ELR (cell line): Measurements from ENCODE around the gene NDE1.
A peak's percentile ranks its signal among the peaks of the same experiment; 100 is the strongest.

Experiments
- DNase-seq: peaks from one replicate; pipeline ENCODE4 v3.0.0-alpha.2; 2015; ENCODE audit warnings: low read depth

The NDE1 gene

DNA sequence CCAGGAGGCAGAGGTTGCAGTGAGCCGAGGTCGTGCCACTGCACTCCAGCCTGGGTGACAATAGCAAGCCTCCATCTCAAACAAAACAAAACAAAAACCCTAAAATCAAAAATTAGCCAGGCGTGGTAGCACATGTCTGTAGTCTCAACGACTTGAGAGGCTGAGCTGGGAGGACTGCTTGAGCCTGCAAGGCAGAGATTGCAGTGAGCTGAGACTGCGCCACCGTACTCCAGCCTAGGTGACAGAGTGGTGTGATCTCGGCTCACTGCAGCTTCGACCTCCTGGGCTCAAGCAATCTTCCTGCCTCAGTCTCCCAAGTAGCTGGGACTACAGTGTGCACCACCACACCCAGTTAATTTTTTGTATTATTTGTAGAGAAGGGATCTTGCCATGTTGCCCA, 119.2 kb downstream of the NDE1 start:
- no peak for DNase-seq

DNA sequence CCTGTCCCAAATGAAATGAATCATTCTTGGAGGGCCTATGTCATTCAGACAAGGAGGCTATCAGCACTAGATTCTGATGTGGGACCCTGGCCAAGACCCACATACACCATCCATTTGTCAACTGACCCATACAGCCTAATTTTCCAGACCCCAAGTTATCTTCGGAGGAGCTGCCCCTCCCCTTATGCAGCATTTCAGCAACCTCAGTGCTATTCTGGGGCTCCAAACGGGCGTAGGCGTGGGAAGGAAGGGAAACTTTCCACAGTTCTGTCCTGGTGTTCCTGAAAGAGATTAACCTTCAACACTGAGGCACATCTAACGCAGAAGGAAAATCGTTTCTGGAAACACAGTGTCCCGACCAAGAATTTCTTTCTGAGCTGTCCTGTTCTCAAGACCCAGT, 120.1 kb downstream of the NDE1 start:
- DNase-seq, result no peak

DNA sequence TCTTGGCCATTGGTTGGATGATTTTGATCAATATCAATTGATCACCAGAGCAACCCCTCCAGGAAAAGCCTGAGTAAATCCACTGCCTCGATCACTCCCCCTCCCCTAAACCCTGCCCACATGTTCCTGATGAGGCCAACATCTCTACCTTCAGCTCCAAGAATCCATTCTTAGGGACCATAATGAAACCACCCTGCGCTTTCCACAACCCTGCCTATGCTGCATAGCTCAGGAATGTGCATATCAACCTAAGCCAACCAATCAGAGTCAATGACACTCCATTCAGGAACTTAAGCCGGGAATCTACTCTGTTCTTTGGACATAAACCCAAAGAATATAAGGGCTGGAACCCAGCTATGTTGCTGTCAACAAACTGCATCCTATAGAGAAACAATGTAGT, 120.5 kb downstream of the NDE1 start:
- peak; percentile 32 for DNase-seq

DNA sequence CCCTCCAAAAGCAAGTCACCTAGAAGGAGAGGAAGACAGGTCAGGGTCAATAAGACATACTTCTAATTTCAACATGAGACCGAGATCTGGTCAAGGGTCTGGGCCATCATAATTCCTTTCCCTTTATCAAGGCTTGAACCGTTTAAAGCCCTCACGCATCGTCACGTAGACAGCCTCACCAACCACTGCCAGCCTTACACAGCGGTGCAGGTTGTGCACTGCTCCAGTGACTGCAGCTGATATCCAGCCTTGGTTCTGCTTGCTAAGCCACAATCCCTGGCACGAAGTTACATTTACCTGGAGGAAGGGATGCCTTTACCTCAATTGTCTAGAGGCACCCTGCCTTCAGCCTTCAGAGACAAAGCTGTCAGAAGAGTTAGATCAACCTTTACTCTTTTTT, 121.6 kb downstream of the NDE1 start:
- DNase-seq, result no peak

DNA sequence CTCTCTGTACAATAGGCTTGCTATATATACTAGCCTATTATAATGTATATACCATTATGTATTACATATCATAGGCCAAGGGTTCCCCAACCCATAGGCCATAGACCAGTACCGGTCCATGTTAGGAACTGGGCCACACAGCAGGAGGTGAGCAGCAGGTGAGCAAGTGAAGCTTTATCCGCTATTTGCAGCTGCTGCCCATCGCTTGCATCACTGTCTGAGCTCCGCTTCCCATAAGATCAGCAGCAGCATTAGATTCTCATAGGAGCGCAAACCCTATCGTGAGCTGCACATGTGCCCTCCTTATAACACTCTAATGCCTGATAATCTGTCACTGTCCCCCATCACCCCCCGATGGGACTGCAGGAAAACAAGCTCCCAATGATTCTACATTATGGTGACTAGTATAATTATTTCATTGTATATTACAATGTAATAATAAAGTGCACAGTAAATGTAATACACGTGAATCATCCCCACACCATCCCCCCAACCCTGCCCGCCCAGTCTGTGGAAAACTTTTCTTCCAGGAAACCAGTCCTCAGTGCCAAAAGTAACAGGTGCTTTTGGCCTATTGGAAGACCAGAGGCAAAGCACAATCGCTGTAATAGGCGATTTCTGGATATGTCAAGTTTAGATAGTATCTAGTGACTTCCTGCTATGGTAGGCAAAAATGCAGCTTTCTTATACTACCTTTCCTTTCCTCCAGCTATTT, 122.7 kb downstream of the NDE1 start:
- DNase-seq, result no peak

DNA sequence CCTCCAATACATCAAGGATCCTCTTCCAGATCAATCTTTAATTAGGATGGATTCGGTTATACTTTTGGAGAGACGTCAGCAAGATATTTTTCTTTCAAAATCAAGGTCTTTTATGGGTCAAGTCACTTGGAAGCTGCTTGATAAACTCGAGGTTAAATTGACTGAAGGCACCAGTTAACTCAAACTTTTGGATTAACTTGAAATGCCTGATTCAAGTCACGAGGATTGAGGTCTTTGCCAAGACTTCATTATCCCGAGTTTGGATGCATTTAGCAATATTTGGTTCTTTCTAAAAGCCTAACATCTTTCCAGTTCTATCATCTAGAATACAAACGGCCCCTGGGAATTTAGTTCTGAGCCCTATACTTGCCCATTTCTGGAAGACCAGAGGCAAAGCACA, 123.9 kb downstream of the NDE1 start:
- no peak for DNase-seq

GRCh38 chr16:15775209-15775608, 125.2 kb downstream of the NDE1 start:
- peak; percentile 41 for DNase-seq

DNA sequence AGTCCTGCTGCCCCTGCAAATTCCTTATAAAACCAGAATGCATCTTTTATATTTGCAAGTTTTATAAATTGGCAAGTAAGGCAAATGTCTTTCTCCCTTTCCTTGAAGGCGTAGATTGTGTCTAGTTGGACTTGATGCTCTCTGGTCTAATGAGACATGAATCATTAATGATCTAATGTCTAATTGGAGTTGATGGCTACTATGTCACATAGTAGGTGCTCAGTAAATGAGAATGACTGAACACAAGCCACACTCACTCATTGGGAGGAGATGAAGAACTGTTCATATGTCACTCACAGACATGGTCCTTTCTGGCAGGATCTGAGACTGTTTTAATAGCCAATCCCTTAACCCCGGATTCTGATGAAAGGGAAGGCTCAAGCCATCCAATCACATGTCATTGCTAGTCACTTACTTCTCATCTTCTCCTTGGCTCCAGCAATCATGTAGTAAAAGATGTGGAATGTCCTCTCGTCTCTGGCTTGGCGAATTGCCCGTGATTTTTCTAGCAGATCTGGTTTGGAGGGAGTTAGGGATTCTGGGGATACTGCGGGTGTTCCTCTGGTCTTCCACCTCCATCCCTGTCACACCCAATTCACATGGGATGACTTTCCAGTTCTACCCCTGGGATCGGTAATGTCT, 125.7 kb downstream of the NDE1 start:
- DNase-seq, result peak; percentile 7
